DOHH2 (cell line): ENCODE data around the gene CDH1.

Experiments
- CTCF ChIP-seq: fragments of 200-600 bp; sonication (generic); IDR thresholded peaks from one replicate; pipeline ENCODE4 v1.5.1; 2014; ENCODE audit warnings: antibody characterized with exemption, mild to moderate bottlenecking, low read depth, low read length; ENCODE audit not compliant: poor library complexity, severe bottlenecking
- EZH2phosphoT487 ChIP-seq: fragments of 200-600 bp; sonication (generic); IDR thresholded peaks from 2 replicates; pipeline ENCODE4 v1.6.1; 2017; ENCODE audit warnings: borderline replicate concordance, mild to moderate bottlenecking, antibody characterized with exemption, low read length, moderate library complexity, mixed read lengths

GRCh38 chr16:68779891-68780290 is 42.8 kb downstream of the CDH1 start:
- TF ChIP-seq CTCF (no peak), EZH2phosphoT487 (no peak)
